ENCODE results near the gene CPA1. TPM values are rescaled to one million over a fixed set of nuclear protein-coding genes. Genes with fewer than 3 reads are reported as not detected.

The CPA1 gene
- total RNA-seq, 1 donor from 2014 or later = 0.41 TPM

GRCh38 chr7:130338233-130338632 is 42.1 kb upstream of the CPA1 start:
- H3K9me3 Mint-ChIP-seq = peaks cover 9% of the 10 kb centered on the region
- no peak for TF ChIP-seq CTCF (conservative IDR thresholded peaks at IDR 0.05)
- H3K27me3 Mint-ChIP-seq = no peaks in the 10 kb centered on the region
- no peaks in the 10 kb centered on the region for H3K36me3 Mint-ChIP-seq
- no peak for DNase-seq (ENCODE audit: extremely low spot score, unreplicated experiment)
- no peak overlapping the region for H3K27ac Mint-ChIP-seq
- H3K4me1 Mint-ChIP-seq (ENCODE audit: unreplicated experiment) = peaks cover 7% of the 10 kb centered on the region
- H3K4me3 Mint-ChIP-seq = no peak overlapping the region

DNA sequence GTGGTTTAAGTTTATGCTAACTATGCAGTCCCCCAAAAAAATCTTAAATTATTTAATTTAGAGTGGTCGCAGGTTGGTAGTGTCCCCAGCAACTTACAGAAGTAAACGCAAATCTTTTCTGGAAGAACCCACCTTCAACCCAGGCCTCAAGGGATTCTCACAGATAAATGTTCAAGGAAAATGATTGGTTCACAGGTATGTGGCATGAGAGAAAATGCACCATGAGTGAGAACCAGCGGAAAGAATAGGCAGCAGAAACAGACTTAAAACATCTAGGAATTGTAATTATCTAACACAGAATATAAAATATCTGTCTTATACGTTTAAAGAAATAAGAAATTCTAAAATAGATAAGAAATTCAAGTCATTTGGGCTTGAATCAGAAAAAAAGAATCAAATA is 38.4 kb upstream of the CPA1 start:
- TF ChIP-seq CTCF (conservative IDR thresholded peaks at IDR 0.05) = no peak
- Mint-ChIP-seq H3K27me3 (no peaks in the 10 kb centered on the region), H3K27ac (no peak overlapping the region), H3K9me3 (no peaks in the 10 kb centered on the region), H3K4me1 (ENCODE audit: unreplicated experiment) (peaks cover 19% of the 10 kb centered on the region), H3K4me3 (no peak overlapping the region), H3K36me3 (no peaks in the 10 kb centered on the region)
- no peak for DNase-seq (ENCODE audit: extremely low spot score, unreplicated experiment)

- TF ChIP-seq CTCF (conservative IDR thresholded peaks at IDR 0.05) = no peak
- Mint-ChIP-seq H3K9me3 (no peaks in the 10 kb centered on the region), H3K4me1 (ENCODE audit: unreplicated experiment) (peaks cover 19% of the 10 kb centered on the region), H3K27me3 (no peaks in the 10 kb centered on the region), H3K36me3 (no peaks in the 10 kb centered on the region), H3K27ac (no peak overlapping the region), H3K4me3 (no peak overlapping the region)
- DNase-seq (ENCODE audit: extremely low spot score, unreplicated experiment) = no peak
Observed at GRCh38 chr7:130342701-130343380, 37.5 kb upstream of the CPA1 start.

GRCh38 chr7:130344271-130344866 is 35.9 kb upstream of the CPA1 start, which contains the start of gene CPA5:
CPA5 (plus strand) TSS chr7:130344816; CDS start chr7:130346486, 1,670 bp downstream.
- H3K4me1 Mint-ChIP-seq (ENCODE audit: unreplicated experiment) = peaks cover 22% of the 10 kb centered on the region
- peak within 1 kb of the TSS; percentile 49 for H3K27ac Mint-ChIP-seq
- TF ChIP-seq CTCF (conservative IDR thresholded peaks at IDR 0.05) = no peak
- peak within 1 kb of the TSS; percentile 1 for H3K4me3 Mint-ChIP-seq
- no peaks in the 10 kb centered on the region for H3K9me3 Mint-ChIP-seq
- DNase-seq (ENCODE audit: extremely low spot score, unreplicated experiment) = no peak
- H3K36me3 Mint-ChIP-seq = no peaks in the 10 kb centered on the region
- H3K27me3 Mint-ChIP-seq = no peaks in the 10 kb centered on the region

GRCh38 chr7:130345136-130345535 is 35.2 kb upstream of the CPA1 start:
- no peak for DNase-seq (ENCODE audit: extremely low spot score, unreplicated experiment)
- H3K36me3 Mint-ChIP-seq = no peaks in the 10 kb centered on the region
- no peaks in the 10 kb centered on the region for H3K9me3 Mint-ChIP-seq
- H3K27ac Mint-ChIP-seq = peak overlapping the region; percentile 49
- no peak for TF ChIP-seq CTCF (conservative IDR thresholded peaks at IDR 0.05)
- H3K4me3 Mint-ChIP-seq = peak overlapping the region; percentile 1
- H3K4me1 Mint-ChIP-seq (ENCODE audit: unreplicated experiment) = peaks cover 28% of the 10 kb centered on the region
- no peaks in the 10 kb centered on the region for H3K27me3 Mint-ChIP-seq

All from type B pancreatic cell (in vitro differentiated cells).